ENCODE data around the gene FBXL2.

- TF ChIP-seq, protein P1, sequence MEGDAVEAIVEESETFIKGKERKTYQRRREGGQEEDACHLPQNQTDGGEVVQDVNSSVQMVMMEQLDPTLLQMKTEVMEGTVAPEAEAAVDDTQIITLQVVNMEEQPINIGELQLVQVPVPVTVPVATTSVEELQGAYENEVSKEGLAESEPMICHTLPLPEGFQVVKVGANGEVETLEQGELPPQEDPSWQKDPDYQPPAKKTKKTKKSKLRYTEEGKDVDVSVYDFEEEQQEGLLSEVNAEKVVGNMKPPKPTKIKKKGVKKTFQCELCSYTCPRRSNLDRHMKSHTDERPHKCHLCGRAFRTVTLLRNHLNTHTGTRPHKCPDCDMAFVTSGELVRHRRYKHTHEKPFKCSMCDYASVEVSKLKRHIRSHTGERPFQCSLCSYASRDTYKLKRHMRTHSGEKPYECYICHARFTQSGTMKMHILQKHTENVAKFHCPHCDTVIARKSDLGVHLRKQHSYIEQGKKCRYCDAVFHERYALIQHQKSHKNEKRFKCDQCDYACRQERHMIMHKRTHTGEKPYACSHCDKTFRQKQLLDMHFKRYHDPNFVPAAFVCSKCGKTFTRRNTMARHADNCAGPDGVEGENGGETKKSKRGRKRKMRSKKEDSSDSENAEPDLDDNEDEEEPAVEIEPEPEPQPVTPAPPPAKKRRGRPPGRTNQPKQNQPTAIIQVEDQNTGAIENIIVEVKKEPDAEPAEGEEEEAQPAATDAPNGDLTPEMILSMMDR (IDR thresholded peaks at IDR 0.05): no peak
- no peak for TF ChIP-seq POLR2A (IDR thresholded peaks at IDR 0.05)
Observed at GRCh38 chr3:33430061-33430460, 152.8 kb downstream of the FBXL2 start.
